NB4 (cell line): ENCODE measurements around the gene SLC38A2.

Experiments
- CTCF ChIP-seq: IDR thresholded peaks from one replicate; pipeline ENCODE4 v1.5.1; 2012; ENCODE audit warnings: low read depth, low read length
- MYC ChIP-seq: IDR thresholded peaks from 2 replicates; pipeline ENCODE4 v1.6.1; 2011; ENCODE audit warnings: low read depth, low read length
- POLR2A ChIP-seq: IDR thresholded peaks from 2 replicates; pipeline ENCODE4 v1.6.1; 2011; ENCODE audit warnings: mild to moderate bottlenecking; ENCODE audit not compliant: insufficient read length; ENCODE audit errors: extremely low read depth
- TF ChIP-seq, protein P1 (sequence below): IDR thresholded peaks from 2 replicates; pipeline ENCODE4 v1.6.1; 2011; ENCODE audit warnings: low read depth, low read length

GRCh38 chr12:46407361-46407760, 34.8 kb upstream of the SLC38A2 start:
- TF ChIP-seq CTCF: no peak
- no peak for TF ChIP-seq POLR2A
- TF ChIP-seq, protein P1, sequence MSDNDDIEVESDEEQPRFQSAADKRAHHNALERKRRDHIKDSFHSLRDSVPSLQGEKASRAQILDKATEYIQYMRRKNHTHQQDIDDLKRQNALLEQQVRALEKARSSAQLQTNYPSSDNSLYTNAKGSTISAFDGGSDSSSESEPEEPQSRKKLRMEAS: no peak
- no peak for TF ChIP-seq MYC
